ENCODE results near the gene CMTM1. TPM values are rescaled to one million over a fixed set of nuclear protein-coding genes. Genes with fewer than 3 reads are reported as not detected.

The CMTM1 gene
- total RNA-seq, 1 experiment from 2014 or later, result 7.1 TPM

DNA sequence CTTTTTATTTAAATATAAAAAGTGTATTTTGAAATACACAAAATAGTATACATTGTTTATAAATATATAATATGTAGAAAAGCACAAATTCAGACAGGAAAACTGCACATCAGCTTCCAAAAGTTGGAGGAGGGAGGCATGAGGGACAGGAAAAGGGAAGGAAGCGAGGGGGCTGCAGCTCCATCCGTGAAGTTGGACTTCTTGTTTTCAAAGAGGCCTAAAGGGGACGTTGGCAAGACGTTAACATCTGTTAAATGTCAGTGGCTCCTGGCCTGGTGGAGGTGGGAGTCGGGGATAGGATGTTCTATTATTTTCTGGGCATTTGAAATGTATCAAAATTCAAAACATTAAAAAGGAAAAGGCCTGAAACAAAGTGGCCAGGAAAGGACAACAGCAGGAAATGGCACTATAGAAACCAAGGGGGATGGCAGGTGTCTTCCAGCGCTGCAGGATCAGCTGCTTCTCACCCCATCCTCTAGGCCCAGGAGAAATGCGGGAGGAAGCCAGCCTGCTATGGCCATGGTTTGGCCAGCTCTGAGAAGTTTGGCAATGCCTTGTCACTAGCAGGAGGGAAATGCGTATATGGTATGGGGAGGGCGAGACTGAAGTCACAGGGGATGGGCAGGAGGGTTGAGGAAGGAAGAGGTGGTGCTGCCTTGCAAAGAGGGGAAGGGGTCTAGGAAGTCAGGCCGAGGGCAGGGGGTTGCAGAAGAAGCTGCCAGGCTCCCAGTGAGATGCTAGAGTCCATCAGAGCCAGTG is 19.4 kb downstream of the CMTM1 start:
- intact Hi-C loops (cut with micrococcal nuclease; ENCODE audit: unreplicated experiment) (no loop called here), in situ Hi-C loops (cut with HindIII; ENCODE audit: low pct_unique_long_range_greater_than_20kb, low sequenced_read_pairs) (no loop called here)
- DNase-seq (ENCODE audit: low read depth, low spot score), result no peak
- Histone ChIP-seq H3K27ac (ENCODE audit: low read length) (no peak overlapping the region), H3K9me3 (ENCODE audit: control insufficient read depth, insufficient read depth, low read depth, low read length) (no peaks in the 10 kb centered on the region), H3K4me3 (ENCODE audit: low read depth in 2 of 2, low read length in 2 of 2) (no peak overlapping the region), H3K36me3 (ENCODE audit: control insufficient read depth, insufficient read depth, low read length) (no peaks in the 10 kb centered on the region), H3K27me3 (ENCODE audit: control insufficient read depth, insufficient read depth, low read length) (no peaks in the 10 kb centered on the region), H3K4me1 (ENCODE audit: control insufficient read depth, insufficient read depth, low read length) (no peaks in the 10 kb centered on the region)
- TF ChIP-seq, protein P1, sequence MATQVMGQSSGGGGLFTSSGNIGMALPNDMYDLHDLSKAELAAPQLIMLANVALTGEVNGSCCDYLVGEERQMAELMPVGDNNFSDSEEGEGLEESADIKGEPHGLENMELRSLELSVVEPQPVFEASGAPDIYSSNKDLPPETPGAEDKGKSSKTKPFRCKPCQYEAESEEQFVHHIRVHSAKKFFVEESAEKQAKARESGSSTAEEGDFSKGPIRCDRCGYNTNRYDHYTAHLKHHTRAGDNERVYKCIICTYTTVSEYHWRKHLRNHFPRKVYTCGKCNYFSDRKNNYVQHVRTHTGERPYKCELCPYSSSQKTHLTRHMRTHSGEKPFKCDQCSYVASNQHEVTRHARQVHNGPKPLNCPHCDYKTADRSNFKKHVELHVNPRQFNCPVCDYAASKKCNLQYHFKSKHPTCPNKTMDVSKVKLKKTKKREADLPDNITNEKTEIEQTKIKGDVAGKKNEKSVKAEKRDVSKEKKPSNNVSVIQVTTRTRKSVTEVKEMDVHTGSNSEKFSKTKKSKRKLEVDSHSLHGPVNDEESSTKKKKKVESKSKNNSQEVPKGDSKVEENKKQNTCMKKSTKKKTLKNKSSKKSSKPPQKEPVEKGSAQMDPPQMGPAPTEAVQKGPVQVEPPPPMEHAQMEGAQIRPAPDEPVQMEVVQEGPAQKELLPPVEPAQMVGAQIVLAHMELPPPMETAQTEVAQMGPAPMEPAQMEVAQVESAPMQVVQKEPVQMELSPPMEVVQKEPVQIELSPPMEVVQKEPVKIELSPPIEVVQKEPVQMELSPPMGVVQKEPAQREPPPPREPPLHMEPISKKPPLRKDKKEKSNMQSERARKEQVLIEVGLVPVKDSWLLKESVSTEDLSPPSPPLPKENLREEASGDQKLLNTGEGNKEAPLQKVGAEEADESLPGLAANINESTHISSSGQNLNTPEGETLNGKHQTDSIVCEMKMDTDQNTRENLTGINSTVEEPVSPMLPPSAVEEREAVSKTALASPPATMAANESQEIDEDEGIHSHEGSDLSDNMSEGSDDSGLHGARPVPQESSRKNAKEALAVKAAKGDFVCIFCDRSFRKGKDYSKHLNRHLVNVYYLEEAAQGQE (IDR thresholded peaks at IDR 0.05; ENCODE audit: insufficient read depth in 1 of 2, low read depth in 2 of 2, low read length in 1 of 2), result no peak
- TF ChIP-seq SIN3A (IDR thresholded peaks at IDR 0.05; ENCODE audit: borderline replicate concordance, insufficient read depth, low read depth, low read length), result no peak
- no peak for TF ChIP-seq TCF7L2 (IDR thresholded peaks at IDR 0.05; ENCODE audit: low read depth, low read length)
- TF ChIP-seq CTCF (IDR thresholded peaks at IDR 0.05), result no peak
- TF ChIP-seq POLR2AphosphoS5 (IDR thresholded peaks at IDR 0.05; ENCODE audit: low read depth, low read length), result no peak
- no TSS peak for BruUV-seq (replicated peaks)
- POLR2A ChIA-PET, result no interaction called here
- no peak for ATAC-seq
- CTCF ChIA-PET, result no interaction called here

- ChIA-PET POLR2A (no interaction called here), CTCF (no interaction called here)
- Histone ChIP-seq H3K4me3 (ENCODE audit: low read depth in 2 of 2, low read length in 2 of 2) (no peak overlapping the region), H3K27me3 (ENCODE audit: control insufficient read depth, insufficient read depth, low read length) (no peaks in the 10 kb centered on the region), H3K9me3 (ENCODE audit: control insufficient read depth, insufficient read depth, low read depth, low read length) (no peaks in the 10 kb centered on the region), H3K4me1 (ENCODE audit: control insufficient read depth, insufficient read depth, low read length) (no peaks in the 10 kb centered on the region), H3K36me3 (ENCODE audit: control insufficient read depth, insufficient read depth, low read length) (no peaks in the 10 kb centered on the region), H3K27ac (ENCODE audit: low read length) (no peak overlapping the region)
- in situ Hi-C loops (cut with HindIII; ENCODE audit: low pct_unique_long_range_greater_than_20kb, low sequenced_read_pairs), result no loop called here
- no peak for ATAC-seq
- intact Hi-C loops (cut with micrococcal nuclease; ENCODE audit: unreplicated experiment), result no loop called here
- no peak for DNase-seq (ENCODE audit: low read depth, low spot score)
- TF ChIP-seq POLR2AphosphoS5 (IDR thresholded peaks at IDR 0.05; ENCODE audit: low read depth, low read length) (no peak), TCF7L2 (IDR thresholded peaks at IDR 0.05; ENCODE audit: low read depth, low read length) (no peak), SIN3A (IDR thresholded peaks at IDR 0.05; ENCODE audit: borderline replicate concordance, insufficient read depth, low read depth, low read length) (no peak), CTCF (IDR thresholded peaks at IDR 0.05) (no peak)
- TF ChIP-seq, protein P1 (IDR thresholded peaks at IDR 0.05; ENCODE audit: insufficient read depth in 1 of 2, low read depth in 2 of 2, low read length in 1 of 2), result no peak
- no TSS peak for BruUV-seq (replicated peaks)
Measured at GRCh38 chr16:66587881-66588600, 21.8 kb downstream of the CMTM1 start.

Data from Panc1 (cell line).